ENCODE results near the gene STIM1. TPM values are rescaled to one million over a fixed set of nuclear protein-coding genes. Genes with fewer than 3 reads are reported as not detected.

The STIM1 gene
- total RNA-seq, 3 donors from 2014 or later (not counting 1 experiment from before 2014, with no cell fraction given): 171 to 187 (median 175) TPM

- DNase-seq (no peak), ATAC-seq (no peak)
- Mint-ChIP-seq H3K36me3 (no peaks in the 10 kb centered on the region), H3K9me3 (no peaks in the 10 kb centered on the region), H3K4me3 (no peak overlapping the region), H3K27ac (peak overlapping the region in 1 of 2 donors; percentile 37), H3K27me3 (ENCODE audit: low read depth in 2 of 2) (no peaks in the 10 kb centered on the region), H3K4me1 (peaks cover 48 to 49% of the 10 kb centered on the region in 2 donors)
- no peak overlapping the region for H3K27ac ChIP-seq (ENCODE audit: low read length)
- intact Hi-C loops (cut with micrococcal nuclease): no loop called here
- no peaks in the 10 kb centered on the region for H3K9me3 ChIP-seq (ENCODE audit: control insufficient read depth, insufficient read depth, low read length)
- no peak for TF ChIP-seq CTCF (IDR thresholded peaks at IDR 0.05)
- WGBS (ENCODE audit: insufficient coverage): 100% methylated on average over 4 of the region's 4 CpGs
- no peaks in the 10 kb centered on the region for H3K27me3 ChIP-seq (ENCODE audit: control insufficient read depth, insufficient read depth, low read length)
- no peaks in the 10 kb centered on the region for H3K4me1 ChIP-seq (ENCODE audit: control insufficient read depth, insufficient read depth, low read length)
- H3K36me3 ChIP-seq (ENCODE audit: control insufficient read depth, insufficient read depth, low read length): no peaks in the 10 kb centered on the region
- no peak overlapping the region for H3K4me3 ChIP-seq (ENCODE audit: low read length)
Measured at GRCh38 chr11:4035985-4036384, 180.5 kb downstream of the STIM1 start.

GRCh38 chr11:4039011-4039410, 183.5 kb downstream of the STIM1 start:
- Mint-ChIP-seq H3K36me3 (no peaks in the 10 kb centered on the region), H3K27ac (no peak overlapping the region), H3K9me3 (no peaks in the 10 kb centered on the region), H3K4me1 (peaks cover 64 to 65% of the 10 kb centered on the region in 2 donors), H3K4me3 (no peak overlapping the region), H3K27me3 (ENCODE audit: low read depth in 2 of 2) (no peaks in the 10 kb centered on the region)
- H3K27ac ChIP-seq (ENCODE audit: low read length): no peak overlapping the region
- TF ChIP-seq CTCF (IDR thresholded peaks at IDR 0.05): no peak
- intact Hi-C loops (cut with micrococcal nuclease): no loop called here
- H3K9me3 ChIP-seq (ENCODE audit: control insufficient read depth, insufficient read depth, low read length): no peaks in the 10 kb centered on the region
- WGBS (ENCODE audit: insufficient coverage): 99% methylated on average over 3 of the region's 3 CpGs
- ATAC-seq (no peak), DNase-seq (no peak)
- no peak overlapping the region for H3K4me3 ChIP-seq (ENCODE audit: low read length)
- H3K27me3 ChIP-seq (ENCODE audit: control insufficient read depth, insufficient read depth, low read length): no peaks in the 10 kb centered on the region
- H3K36me3 ChIP-seq (ENCODE audit: control insufficient read depth, insufficient read depth, low read length): no peaks in the 10 kb centered on the region
- no peaks in the 10 kb centered on the region for H3K4me1 ChIP-seq (ENCODE audit: control insufficient read depth, insufficient read depth, low read length)

- H3K4me1 Mint-ChIP-seq: peaks cover 71 to 72% of the 10 kb centered on the region in 2 donors
- TF ChIP-seq CTCF (IDR thresholded peaks at IDR 0.05): no peak
- Histone ChIP-seq H3K27me3 (ENCODE audit: control insufficient read depth, insufficient read depth, low read length) (no peaks in the 10 kb centered on the region), H3K4me1 (ENCODE audit: control insufficient read depth, insufficient read depth, low read length) (no peaks in the 10 kb centered on the region), H3K4me3 (ENCODE audit: low read length) (no peak overlapping the region), H3K9me3 (ENCODE audit: control insufficient read depth, insufficient read depth, low read length) (no peaks in the 10 kb centered on the region), H3K27ac (ENCODE audit: low read length) (no peak overlapping the region), H3K36me3 (ENCODE audit: control insufficient read depth, insufficient read depth, low read length) (no peaks in the 10 kb centered on the region)
- no peaks in the 10 kb centered on the region for H3K36me3 Mint-ChIP-seq
- H3K27ac Mint-ChIP-seq: peak overlapping the region; percentile 51 to 71
- no peak for ATAC-seq
- no peaks in the 10 kb centered on the region for H3K9me3 Mint-ChIP-seq
- intact Hi-C loops (cut with micrococcal nuclease): no loop called here
- DNase-seq: no peak
- WGBS (ENCODE audit: insufficient coverage): 94% methylated on average over 1 of the region's 1 CpG
- no peaks in the 10 kb centered on the region for H3K27me3 Mint-ChIP-seq (ENCODE audit: low read depth in 2 of 2)
- no peak overlapping the region for H3K4me3 Mint-ChIP-seq
Measured at GRCh38 chr11:4040461-4040860, 185.0 kb downstream of the STIM1 start.

- peak overlapping the region; percentile 35 to 71 for H3K27ac Mint-ChIP-seq
- H3K4me3 Mint-ChIP-seq: no peak overlapping the region
- H3K36me3 ChIP-seq (ENCODE audit: control insufficient read depth, insufficient read depth, low read length): no peaks in the 10 kb centered on the region
- 92% methylated on average over 5 of the region's 6 CpGs for WGBS (ENCODE audit: insufficient coverage)
- no peaks in the 10 kb centered on the region for H3K36me3 Mint-ChIP-seq
- H3K27ac ChIP-seq (ENCODE audit: low read length): no peak overlapping the region
- no peak for TF ChIP-seq CTCF (IDR thresholded peaks at IDR 0.05)
- no peaks in the 10 kb centered on the region for H3K27me3 Mint-ChIP-seq (ENCODE audit: low read depth in 2 of 2)
- no peak overlapping the region for H3K4me3 ChIP-seq (ENCODE audit: low read length)
- H3K27me3 ChIP-seq (ENCODE audit: control insufficient read depth, insufficient read depth, low read length): no peaks in the 10 kb centered on the region
- intact Hi-C loops (cut with micrococcal nuclease): no loop called here
- peaks cover 69% of the 10 kb centered on the region in 2 donors for H3K4me1 Mint-ChIP-seq
- DNase-seq (no peak), ATAC-seq (no peak)
- H3K4me1 ChIP-seq (ENCODE audit: control insufficient read depth, insufficient read depth, low read length): no peaks in the 10 kb centered on the region
- no peaks in the 10 kb centered on the region for H3K9me3 Mint-ChIP-seq
- H3K9me3 ChIP-seq (ENCODE audit: control insufficient read depth, insufficient read depth, low read length): no peaks in the 10 kb centered on the region
Measured at GRCh38 chr11:4041731-4042391, 186.4 kb downstream of the STIM1 start.
